ENCODE measurements around the gene CTCFL.

The CTCFL gene

DNA sequence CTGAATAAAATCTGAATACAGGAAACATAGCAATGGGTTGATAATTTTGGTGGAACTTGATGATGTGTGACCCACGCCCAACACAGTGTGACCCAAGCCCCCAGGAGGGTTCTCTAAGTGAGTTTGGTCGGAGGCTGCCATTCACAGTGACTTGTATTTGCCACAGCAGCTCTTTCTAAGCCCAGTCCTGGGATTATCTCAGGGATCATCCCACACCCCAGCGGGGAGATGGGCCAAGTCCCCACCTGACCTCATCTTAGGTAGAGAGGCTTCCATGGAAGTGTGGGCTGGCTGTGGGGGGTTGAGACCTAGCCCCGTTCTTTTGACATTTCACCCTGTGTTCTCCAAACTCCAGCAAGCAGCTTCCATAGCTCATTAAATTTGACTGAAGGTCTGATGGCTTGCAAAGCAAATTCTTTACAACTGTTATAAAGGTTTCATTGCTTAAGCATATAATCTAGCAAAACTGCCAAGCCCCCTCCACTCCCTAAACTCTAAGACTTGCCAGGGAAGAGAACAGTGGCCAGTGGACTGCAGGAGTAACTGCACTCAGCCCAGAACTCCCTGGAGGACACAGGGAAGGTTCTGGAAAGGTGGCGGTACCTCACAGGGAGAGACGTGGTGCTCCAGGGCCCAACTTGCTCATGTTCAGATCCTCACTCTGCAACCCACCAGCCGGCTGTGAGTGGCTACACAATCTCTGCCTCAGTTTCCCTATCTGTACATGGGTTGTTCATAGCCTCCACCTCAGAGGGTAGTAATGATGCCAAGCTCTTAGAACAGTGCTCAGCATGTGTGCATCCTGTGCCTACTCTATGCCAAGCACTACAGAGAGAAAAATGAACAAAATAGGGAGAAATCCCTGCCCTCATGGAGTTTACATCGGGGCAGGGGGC is 35.0 kb upstream of the CTCFL start:
- no peak for DNase-seq (ENCODE audit: low spot score)

DNA sequence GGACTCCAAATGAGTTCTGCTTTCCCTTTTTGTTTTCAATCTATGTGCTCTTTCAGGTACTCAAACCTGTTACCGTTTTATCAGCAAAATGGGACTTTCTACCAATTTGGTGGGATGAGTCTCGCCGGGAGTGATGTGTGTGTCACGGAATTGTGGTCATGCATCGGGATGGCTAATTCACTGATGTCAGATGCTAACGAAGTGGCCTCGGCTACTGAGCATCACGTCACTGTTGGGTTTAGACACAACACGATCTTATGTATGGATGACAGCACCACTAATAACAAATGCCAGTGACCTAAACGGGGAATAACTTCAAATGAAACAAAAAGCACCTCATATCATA is 34.3 kb upstream of the CTCFL start:
- no peak for DNase-seq (ENCODE audit: low spot score)

DNA sequence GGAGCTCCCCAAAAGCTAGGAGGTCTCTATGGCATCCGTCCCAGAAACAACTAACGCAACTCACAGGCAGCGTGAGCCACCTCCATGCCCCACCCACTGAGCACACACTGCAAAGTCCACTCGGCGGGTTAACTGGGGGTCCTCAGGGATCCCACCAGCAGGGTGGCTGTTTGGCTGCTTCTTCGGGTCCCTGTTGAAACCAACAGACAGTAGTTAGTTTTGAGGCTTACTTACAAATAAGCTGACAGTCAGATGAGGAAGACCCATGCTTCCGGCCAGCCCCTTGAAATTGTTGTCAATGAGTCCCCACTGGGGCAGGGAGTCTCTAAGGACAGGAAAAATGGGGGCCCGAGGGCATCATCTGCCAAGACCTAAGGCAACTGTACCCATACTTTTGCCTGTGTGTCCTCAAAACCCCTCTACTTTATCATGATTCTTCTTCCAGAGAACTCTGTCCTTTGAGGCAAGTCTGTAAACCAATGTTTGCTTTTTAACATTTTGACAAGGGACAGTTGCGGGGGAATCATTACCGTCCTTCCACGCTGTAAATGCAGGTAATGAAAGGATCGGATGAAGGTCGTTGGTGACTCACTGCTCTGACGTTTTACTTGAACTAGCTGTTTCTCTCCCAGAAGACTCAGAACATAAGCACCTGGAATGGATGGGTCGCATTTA is 33.8 kb upstream of the CTCFL start:
- DNase-seq (ENCODE audit: low spot score), result no peak

GRCh38 chr20:57557926-57558613 is 33.1 kb upstream of the CTCFL start:
- no peak for DNase-seq (ENCODE audit: low spot score)

DNA sequence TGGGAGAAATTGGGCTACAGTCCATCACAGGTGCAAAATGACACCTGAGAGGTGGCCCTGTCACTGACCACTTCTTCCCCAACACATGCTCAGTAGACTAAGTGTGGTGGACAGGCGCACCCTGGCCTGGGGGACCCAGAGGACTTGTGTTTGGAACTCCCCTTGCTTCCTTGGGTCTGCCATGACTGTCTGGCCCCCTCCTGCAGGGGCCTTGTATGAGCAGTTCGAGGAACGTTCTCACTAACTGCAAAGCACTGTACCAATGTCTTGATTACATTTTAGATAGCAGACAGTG is 32.0 kb upstream of the CTCFL start:
- no peak for DNase-seq (ENCODE audit: low spot score)

DNA sequence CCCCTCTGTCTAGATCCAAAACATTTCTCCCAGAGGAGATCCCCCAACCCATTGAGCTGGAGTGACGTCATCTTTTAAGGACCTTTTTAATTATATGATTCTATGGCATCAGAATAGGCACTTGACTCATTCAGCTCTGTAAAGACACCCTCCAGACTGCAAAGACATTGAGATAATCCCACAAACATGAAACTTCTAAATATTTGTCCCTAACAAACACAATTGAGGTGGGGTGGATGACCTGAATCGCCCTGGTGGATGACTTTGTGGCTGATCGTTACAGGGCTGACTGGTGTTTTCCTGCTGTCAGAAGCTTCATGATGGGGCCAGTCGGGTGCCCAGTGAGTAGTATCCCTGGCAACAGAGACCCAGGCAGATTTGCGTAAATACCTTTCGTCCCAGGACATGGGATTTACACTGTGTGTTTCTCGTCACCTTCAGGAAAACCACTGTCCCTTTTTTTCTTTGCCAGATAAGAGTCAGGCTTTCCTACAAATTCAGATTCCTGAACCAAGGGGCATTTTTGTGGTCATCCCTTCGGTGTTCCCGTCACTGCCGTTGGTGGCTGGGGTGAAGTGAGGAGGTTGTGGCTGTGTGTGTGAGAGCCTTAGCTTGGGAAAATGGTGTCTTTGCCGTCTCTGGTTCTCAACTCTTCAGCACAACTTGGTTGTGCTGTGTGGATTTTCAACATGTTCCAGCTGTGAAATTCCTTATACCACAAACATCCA is 30.7 kb upstream of the CTCFL start:
- no peak for DNase-seq (ENCODE audit: low spot score)

DNA sequence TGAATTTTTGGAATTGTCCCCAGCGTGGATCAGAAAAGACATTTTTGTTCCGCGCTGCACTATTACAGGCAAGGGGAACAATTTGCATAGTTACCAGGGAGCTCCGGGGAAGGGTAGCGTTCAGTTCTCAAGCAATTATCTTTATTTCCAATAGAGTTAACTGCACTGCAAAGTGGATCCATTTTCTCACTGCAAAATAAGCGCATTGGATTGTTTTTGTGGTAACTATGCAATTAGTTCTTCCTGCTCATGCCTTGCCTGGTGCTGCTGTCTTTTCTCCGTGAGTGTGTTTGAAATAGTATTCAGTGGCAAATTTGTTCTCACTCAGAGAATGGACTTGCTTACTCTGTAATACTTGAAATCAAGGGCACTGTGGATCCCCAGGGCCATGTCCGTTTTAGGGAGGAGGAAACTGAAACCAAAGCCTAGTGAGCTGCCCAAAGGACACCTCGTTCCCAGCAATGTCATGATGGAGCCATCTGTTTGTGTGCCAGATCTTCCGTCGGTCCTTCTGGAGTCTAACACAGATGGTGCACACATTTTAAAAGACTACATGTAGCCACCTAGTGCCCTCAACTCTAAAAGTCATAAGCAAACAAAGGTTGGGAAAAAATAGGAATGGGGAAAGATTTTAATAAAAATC is 28.6 kb upstream of the CTCFL start:
- no peak for DNase-seq (ENCODE audit: low spot score)

DNA sequence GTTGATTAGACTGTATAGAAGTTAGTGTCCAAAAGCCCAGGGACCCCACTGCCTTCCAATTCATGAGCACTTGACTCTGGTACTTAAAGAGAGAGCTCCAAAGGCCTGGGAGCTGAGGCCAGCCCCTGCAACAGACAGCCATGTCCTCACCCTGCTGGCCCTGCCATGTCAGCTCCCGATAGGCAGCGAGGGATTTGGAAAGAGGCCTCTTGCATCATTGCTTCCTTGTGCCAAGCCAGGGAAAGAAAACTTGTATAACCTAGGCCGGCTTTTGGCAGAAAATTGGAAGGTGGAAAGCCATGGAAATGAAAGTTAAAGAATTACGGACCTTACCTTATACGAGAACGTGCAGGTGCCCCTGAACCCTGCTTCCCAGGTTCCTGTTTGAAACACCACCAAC is 27.5 kb upstream of the CTCFL start:
- no peak for DNase-seq (ENCODE audit: low spot score)

DNA sequence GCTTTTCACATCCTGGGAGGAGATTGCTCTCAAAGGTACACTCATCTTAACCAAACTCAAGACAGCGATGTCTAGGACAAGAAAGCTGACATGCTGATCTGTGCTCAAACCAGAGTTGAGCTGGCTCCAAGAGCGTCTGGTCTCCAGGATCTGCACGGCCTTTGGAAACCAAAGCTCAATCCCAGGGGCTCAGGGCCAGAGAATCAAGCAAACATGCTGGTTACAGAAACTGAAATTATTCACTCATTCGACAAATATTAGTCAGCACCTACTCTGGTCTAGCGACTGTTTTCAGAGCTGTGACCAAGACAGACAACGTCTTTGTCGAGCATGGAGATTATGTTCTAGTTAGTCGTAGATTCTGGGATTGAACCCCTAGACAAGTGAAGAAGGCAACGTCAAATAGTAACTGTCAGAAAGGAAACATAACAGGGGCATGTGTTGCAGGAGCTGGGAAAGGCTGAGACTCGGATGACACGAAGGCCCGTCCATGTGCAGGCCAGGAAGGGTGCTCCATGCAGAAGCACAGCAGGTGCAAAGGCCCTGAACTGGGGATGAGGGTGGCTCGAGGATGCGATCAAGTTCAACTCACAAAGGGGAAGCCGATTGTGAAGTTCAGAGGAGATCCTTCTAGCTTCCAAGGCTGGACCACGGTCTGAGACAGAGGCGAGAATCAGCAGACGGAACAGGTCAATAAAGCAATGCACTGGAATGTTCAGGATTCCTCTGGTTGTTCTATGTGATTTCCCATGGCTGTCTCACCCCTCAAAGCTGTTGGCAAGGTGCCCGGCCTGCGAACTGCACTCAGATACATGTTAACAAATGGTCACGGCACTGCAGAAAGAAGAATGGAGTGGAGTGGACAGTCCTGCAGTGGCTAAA is 23.5 kb upstream of the CTCFL start:
- DNase-seq (ENCODE audit: low spot score), result no peak

GRCh38 chr20:57546956-57547649 is 22.2 kb upstream of the CTCFL start:
- no peak for DNase-seq (ENCODE audit: low spot score)

- DNase-seq (ENCODE audit: low spot score), result no peak
These were observed 21.2 kb upstream of the CTCFL start for GRCh38 chr20:57545927-57546662.

DNA sequence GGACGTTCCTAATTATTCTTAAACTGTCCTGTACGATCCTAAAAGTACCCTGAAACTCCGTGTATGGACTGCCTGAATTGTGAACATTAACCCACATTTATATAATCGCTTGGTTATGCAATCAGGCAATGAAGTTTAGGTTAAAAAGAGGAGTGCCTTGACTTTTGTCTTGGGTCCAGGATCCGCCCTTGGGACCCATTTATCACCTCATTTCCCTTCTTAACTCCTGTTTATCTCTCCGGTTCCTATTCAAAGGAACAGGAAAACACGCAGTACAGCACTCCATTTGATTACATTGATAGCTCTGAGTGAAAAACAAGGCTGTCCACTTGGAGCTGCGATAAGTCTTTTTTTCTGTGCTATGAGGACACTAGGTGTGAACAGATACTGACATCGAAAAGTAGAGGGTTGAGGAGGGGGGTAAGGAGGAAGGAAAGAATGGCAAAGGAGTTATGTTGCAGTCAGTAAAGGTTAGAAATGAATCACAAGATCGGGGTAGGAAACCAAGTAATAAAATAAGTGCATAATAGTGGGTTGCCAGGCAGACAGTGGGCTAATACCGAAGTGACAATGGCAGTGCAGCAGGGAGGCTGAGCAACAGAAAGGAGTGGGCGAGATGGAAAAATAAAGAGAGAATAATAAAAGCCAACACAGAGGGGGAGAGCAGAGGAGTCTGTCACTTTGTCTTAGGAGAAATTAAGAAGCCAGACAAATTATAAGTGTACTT is 20.1 kb upstream of the CTCFL start:
- no peak for DNase-seq (ENCODE audit: low spot score)

- no peak for DNase-seq (ENCODE audit: low spot score)
These were observed 18.8 kb upstream of the CTCFL start for GRCh38 chr20:57543754-57544153.

- no peak for DNase-seq (ENCODE audit: low spot score)
These were observed 16.1 kb upstream of the CTCFL start for GRCh38 chr20:57540890-57541580.

DNA sequence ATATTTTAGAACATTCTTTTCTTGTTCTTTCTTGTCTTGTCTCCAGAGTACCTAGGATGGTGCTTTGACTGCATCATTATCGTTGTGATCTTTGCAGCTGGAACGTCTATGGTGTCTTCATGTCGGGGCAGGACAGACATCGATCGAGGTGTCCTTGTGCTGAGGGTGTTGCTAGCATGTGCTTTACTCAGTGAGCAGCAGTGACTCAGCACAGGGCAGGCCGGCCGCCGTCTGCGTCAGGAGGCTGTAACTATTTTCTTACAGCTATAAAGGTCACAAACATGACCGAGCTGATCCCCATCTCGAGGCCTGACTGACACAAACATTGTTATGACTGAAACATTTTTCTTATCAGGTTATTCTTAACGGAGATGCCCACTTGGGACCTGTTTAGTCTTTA is 14.9 kb upstream of the CTCFL start:
- no peak for DNase-seq (ENCODE audit: low spot score)

DNA sequence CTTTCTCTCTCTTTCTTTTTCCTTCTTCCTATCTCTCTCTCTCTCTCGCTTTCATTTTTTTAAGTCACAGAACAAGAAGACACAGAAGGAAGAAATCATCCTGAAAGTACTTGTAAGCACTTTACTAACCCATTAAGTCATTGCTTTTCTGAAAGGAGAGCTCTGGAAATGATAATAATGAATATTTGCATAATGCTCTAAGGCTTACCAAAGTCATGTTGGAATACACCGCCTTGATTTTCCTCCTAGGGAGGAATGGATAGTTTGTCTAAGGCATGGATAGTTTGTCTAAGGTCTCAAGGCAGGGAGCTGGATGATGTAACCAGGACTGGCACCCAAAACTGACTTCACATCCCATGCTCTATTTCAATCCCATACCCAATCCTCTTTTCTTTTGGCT is 12.9 kb upstream of the CTCFL start:
- no peak for DNase-seq (ENCODE audit: low spot score)

DNA sequence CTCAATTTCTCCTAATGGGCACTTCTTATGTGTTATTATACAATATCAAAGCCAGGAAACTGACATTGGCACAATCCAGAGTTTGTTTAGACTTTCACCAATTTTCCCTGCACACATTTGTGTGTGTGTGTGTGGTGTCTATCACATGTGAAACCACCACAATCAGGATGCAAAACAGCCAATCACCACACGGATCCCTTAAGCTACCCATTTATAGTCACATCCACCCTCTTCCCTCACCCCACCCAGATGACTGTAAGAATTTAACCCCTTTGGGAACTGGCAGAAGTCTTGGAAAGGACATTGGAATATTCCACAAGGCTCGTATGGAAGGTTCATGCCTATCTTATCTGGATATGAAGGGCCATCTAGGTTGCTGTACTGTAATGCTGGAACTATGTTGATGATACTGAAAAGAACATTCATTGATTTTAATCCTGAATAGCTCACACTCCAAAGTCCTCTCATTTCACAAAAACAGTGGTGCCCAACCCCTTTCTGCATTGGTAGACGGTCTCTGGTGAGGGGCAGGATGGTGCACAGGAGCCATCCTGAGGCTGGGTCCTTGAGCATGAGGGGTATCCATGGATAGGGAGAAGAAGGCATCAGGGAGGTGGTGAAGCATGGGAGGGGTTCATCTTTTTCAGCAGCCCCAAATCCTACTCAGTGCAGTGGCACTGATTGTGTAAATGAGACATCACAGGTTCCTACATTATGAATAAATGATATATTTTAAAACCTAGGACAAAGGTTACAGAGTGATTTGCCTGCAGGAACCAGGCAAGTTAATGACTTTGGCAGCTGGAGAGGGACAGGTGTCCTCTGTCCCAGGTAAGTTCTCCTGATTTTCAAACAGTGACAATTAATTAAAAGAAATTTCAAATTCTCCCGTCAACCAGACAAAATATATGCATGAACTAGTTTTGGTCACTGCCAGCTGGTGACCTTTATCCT is 12.1 kb upstream of the CTCFL start:
- DNase-seq (ENCODE audit: low spot score), result no peak

Data from CD4-positive, alpha-beta T cell treated with Interleukin-6 at 100 ng/mL for 8 hours (primary cell).